GM20000 (cell line): ENCODE results near the gene TNFSF13.

Source experiments
- DNase-seq: peaks from one replicate; pipeline ENCODE4 v3.0.0; 2012; ENCODE audit warnings: low spot score
- TF ChIP-seq, protein P1 (sequence below): IDR thresholded peaks from 2 replicates; pipeline ENCODE4 v1.5.1; 2012; ENCODE audit warnings: mild to moderate bottlenecking, control low read depth; ENCODE audit errors: extremely low read depth, missing control alignments

TNFSF13 gene

DNA sequence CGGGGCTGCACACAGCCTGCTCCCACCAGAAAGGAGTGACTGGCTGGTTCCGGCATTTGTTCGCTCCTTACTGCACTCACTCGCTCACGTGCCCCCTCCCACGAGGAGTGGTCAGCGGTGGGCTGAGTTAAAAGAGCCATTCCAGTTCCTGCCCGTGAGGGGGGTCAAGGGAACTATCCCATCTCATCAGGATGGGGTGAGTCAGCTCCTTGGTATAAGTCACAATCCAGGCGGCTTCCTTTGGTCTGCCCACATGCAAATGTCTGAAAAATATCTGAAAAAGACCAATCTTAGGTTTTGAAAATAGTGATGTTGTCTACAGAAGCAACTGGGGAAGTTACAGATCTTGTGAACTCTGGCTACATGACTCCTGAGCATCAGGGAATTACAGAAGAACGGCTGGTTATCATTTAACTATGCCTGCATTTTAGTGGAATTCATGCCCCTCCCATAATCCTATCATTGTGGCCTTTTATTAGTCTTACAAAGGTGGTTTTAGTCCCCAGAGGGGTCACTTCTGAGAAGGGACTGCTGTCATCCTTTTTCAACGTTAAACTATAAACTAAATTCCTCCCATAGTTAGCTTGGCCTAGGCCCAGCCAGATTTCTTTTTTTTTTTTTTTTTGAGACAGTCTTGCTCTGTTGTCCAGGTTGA is 19.5 kb upstream of the TNFSF13 start:
- no peak for DNase-seq
- TF ChIP-seq, protein P1, sequence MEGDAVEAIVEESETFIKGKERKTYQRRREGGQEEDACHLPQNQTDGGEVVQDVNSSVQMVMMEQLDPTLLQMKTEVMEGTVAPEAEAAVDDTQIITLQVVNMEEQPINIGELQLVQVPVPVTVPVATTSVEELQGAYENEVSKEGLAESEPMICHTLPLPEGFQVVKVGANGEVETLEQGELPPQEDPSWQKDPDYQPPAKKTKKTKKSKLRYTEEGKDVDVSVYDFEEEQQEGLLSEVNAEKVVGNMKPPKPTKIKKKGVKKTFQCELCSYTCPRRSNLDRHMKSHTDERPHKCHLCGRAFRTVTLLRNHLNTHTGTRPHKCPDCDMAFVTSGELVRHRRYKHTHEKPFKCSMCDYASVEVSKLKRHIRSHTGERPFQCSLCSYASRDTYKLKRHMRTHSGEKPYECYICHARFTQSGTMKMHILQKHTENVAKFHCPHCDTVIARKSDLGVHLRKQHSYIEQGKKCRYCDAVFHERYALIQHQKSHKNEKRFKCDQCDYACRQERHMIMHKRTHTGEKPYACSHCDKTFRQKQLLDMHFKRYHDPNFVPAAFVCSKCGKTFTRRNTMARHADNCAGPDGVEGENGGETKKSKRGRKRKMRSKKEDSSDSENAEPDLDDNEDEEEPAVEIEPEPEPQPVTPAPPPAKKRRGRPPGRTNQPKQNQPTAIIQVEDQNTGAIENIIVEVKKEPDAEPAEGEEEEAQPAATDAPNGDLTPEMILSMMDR, result no peak

DNA sequence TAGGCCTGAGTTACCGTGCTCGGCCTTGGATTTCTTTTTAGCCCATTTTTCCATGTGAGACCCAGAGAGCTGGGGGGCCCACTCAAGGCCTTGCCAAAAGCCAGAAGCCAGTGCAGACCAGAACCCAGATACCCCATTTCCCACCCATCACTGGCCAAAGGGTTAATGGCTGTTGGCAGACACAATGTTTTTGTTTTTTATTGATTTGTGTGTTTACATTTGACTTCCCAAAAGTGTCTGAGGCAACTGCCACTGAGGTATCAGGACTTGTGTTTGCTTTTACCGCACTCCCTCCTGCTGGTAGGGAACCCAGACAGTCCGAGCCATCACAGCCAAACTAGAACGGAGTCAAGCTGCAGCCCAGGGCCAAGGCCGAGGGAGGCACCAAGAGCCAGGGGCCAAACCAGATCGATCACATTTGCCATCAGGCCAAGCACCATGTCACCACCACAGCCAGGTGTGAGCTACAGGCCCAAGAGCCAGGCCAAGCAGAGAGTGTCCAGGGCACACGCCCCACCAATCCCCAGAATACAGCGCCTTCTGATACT is 17.4 kb upstream of the TNFSF13 start:
- TF ChIP-seq, protein P1, result no peak
- no peak for DNase-seq

DNA sequence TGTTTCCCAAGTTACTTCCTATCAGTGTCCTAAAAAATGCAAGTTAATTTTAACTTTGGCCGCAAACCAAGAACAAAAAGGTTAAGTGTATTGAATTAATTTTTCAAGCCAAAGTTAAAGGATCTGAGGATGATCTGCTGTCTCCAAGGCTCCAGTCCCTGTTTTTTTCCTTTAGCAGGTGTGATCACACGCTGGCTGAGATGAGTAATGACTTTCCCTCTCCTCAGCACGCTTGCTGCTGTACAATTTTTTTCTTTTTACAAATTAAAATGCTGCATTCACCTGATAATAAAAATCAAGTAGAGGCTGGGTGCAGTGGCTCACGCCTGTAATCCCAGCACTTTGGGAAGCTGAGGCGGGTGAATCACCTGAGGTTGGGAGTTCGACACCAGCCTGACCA is 13.6 kb upstream of the TNFSF13 start:
- TF ChIP-seq, protein P1, result no peak
- DNase-seq, result no peak

DNA sequence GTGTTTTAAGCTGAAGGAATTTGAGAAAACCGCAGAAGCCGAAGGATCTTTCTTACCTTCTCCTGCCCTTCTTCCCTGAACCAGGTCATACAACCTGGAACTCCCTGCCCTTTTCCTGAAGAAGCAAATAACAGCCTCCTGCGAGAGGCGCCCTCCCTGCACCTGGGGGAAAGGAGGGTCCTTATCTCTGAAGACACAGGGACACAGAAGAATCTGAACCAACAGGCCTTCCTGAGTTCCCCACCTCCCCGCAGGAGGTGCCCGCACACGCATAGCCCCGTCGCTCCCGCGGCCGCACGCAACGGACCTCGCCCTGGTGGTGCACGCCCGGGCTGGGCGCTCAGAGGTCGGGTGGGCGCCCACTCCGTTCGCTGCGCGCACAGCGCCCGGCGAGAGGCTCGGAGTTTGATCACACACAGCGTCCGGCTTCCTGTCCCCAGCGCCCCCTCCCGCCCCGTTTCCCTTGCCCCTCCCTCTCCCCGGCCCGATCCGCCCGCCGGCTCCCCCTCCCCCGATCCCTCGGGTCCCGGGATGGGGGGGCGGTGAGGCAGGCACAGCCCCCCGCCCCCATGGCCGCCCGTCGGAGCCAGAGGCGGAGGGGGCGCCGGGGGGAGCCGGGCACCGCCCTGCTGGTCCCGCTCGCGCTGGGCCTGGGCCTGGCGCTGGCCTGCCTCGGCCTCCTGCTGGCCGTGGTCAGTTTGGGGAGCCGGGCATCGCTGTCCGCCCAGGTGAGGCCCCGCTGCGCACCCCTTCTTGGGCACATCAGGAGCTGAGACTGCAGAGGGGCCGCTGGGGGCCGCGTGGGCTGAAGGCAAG is 9.8 kb upstream of the TNFSF13 start, which contains the start of gene TNFSF12:
TNFSF12 (plus strand) TSS at position 474 of the 816 bp plus-strand sequence; CDS start at position 570, 96 bp downstream.
- DNase-seq, result peak; percentile 76
- TF ChIP-seq, protein P1, result no peak

DNA sequence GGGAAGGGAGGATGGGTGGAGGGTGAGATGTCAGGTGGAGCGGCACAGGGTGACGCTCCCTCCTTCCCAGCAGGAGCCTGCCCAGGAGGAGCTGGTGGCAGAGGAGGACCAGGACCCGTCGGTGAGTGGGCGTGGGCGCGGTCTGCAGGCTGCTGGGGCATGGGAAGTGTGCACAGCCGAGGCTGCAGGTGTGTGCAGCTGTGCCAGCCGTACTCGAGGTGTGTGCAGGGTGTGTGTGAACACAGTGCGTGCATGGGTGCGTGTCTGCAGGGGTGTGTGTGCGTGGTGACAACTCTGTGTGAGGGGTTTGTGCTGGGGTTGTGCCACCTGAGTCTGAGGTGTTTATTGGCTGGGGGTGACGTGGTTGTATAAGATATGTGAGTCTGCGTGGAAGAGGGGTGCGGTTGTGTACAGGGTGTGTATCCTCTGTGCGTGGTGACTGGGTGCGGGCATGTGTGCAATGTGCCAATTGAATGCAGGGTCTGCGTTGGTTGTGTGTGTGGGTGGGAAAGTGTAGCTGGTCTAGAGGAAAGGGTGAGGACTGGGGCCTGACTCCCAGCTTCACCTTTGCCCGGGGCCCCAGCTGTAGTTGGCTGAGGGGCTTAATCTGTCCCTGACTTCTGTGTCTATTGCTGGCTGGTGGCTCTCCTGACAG is 9.0 kb upstream of the TNFSF13 start:
- TF ChIP-seq, protein P1, result no peak
- peak; percentile 52 for DNase-seq

DNA sequence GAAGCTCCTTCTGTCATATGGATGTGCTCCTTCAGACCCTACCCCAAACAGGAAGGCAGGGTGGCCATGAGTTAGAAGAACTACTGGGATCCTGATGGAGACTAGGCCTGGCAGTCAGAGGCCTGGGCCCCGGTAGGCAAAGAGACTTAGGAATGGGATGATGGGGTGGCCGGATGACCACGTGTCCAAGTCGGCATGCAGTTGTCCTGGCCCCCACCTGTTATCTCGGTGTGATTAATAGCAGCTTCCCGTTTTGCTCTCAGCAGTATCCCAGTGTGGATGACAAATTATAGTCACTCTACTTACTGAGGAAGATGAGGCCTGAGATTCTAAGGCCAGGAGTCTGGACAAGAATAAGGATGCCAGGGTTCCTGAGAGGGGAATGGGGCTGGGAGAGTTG is 8.2 kb upstream of the TNFSF13 start:
- no peak for DNase-seq
- TF ChIP-seq, protein P1, result no peak
